GM20431 (cell line): Measurements from ENCODE around the gene SEMA3C.

ENCODE experiments used
- in situ Hi-C: fragments of 300-500 bp; cut with MseI, MboI; formaldehyde crosslinking; loops from one replicate; pipeline ENCODE4 v1.15.0; 2020; ENCODE audit warnings: low sequenced_read_pairs; ENCODE audit not compliant: unreplicated experiment

SEMA3C gene

GRCh38 chr7:80891259-80891544 lies 27.6 kb downstream of the SEMA3C start:
- in situ Hi-C loops: no loop called here

- in situ Hi-C loops: no loop called here
Observed at GRCh38 chr7:80890426-80891258, 28.2 kb downstream of the SEMA3C start.

- in situ Hi-C loops: no loop called here
Observed at GRCh38 chr7:80889525-80889924, 29.3 kb downstream of the SEMA3C start.

GRCh38 chr7:80885757-80886156 lies 33.1 kb downstream of the SEMA3C start:
- in situ Hi-C loops: no loop called here

GRCh38 chr7:80884511-80885195 lies 34.2 kb downstream of the SEMA3C start:
- in situ Hi-C loops: no loop called here

GRCh38 chr7:80883154-80884025 lies 35.5 kb downstream of the SEMA3C start:
- in situ Hi-C loops: no loop called here

- in situ Hi-C loops: no loop called here
Observed at GRCh38 chr7:80882213-80882801, 36.5 kb downstream of the SEMA3C start.

- in situ Hi-C loops: no loop called here
Observed at GRCh38 chr7:80881351-80881900, 37.4 kb downstream of the SEMA3C start.

GRCh38 chr7:80879849-80880248 lies 39.0 kb downstream of the SEMA3C start:
- in situ Hi-C loops: no loop called here

GRCh38 chr7:80876894-80877414 lies 41.9 kb downstream of the SEMA3C start:
- in situ Hi-C loops: no loop called here

- in situ Hi-C loops: no loop called here
Observed at GRCh38 chr7:80875537-80876120, 43.2 kb downstream of the SEMA3C start.

GRCh38 chr7:80873140-80873539 lies 45.7 kb downstream of the SEMA3C start:
- in situ Hi-C loops: no loop called here

GRCh38 chr7:80871228-80871627 lies 47.6 kb downstream of the SEMA3C start:
- in situ Hi-C loops: no loop called here

- in situ Hi-C loops: no loop called here
Observed at GRCh38 chr7:80870813-80871212, 48.0 kb downstream of the SEMA3C start.

- in situ Hi-C loops: no loop called here
Observed at GRCh38 chr7:80869821-80870751, 48.8 kb downstream of the SEMA3C start.

- in situ Hi-C loops: no loop called here
Observed at GRCh38 chr7:80869106-80869784, 49.6 kb downstream of the SEMA3C start.

GRCh38 chr7:80868566-80868965 lies 50.3 kb downstream of the SEMA3C start:
- in situ Hi-C loops: no loop called here

- in situ Hi-C loops: no loop called here
Observed at GRCh38 chr7:80860554-80860953, 58.3 kb downstream of the SEMA3C start.
